KMS-11 (cell line): ENCODE measurements around the gene SDK1.

ENCODE experiments used
- H2AFZ ChIP-seq: fragments of 200-600 bp; sonication (generic); 2 replicates; pipeline ENCODE4 v1.6.1; 2016; ENCODE audit warnings: antibody characterized with exemption, mixed run types, low read depth
- H3K27ac ChIP-seq: fragments of 200-600 bp; sonication (generic); 2 replicates; pipeline ENCODE4 v1.6.1; 2016; ENCODE audit warnings: mild to moderate bottlenecking, mixed run types
- H3K27me3 ChIP-seq: fragments of 200-600 bp; sonication (generic); 2 replicates; pipeline ENCODE4 v1.6.1; 2017; ENCODE audit warnings: mild to moderate bottlenecking, low read depth, mixed run types, moderate library complexity; ENCODE audit not compliant: insufficient read depth
- H3K36me3 ChIP-seq: fragments of 200-600 bp; sonication (generic); 2 replicates; pipeline ENCODE4 v1.6.1; 2017; ENCODE audit warnings: mild to moderate bottlenecking, mixed run types; ENCODE audit not compliant: insufficient read depth
- H3K4me1 ChIP-seq: fragments of 200-600 bp; sonication (generic); 2 replicates; pipeline ENCODE4 v1.6.1; 2016; ENCODE audit warnings: mild to moderate bottlenecking, low read depth, mixed run types; ENCODE audit not compliant: poor library complexity, severe bottlenecking
- H3K4me2 ChIP-seq: fragments of 200-600 bp; sonication (generic); 2 replicates; pipeline ENCODE4 v1.7.0; 2016; ENCODE audit warnings: mild to moderate bottlenecking, mixed run types
- H3K4me3 ChIP-seq: fragments of 200-600 bp; sonication (generic); IDR thresholded peaks from 2 replicates; pipeline ENCODE4 v1.6.1; 2017; ENCODE audit warnings: low read depth, low read length, mixed read lengths; ENCODE audit not compliant: insufficient read depth
- H3K79me2 ChIP-seq: fragments of 200-600 bp; sonication (generic); 2 replicates; pipeline ENCODE4 v1.6.1; 2016; ENCODE audit warnings: low read depth, mixed run types; ENCODE audit not compliant: insufficient read depth
- H3K9ac ChIP-seq: fragments of 200-600 bp; sonication (generic); 2 replicates; pipeline ENCODE4 v1.6.1; 2016; ENCODE audit warnings: mild to moderate bottlenecking, mixed run types
- H4K20me1 ChIP-seq: fragments of 200-600 bp; sonication (generic); 2 replicates; pipeline ENCODE4 v1.6.1; 2016; ENCODE audit warnings: mild to moderate bottlenecking, mixed run types; ENCODE audit not compliant: insufficient read depth
- CTCF ChIP-seq: fragments of 200-600 bp; sonication (generic); conservative IDR thresholded peaks from 2 replicates; pipeline ENCODE4 v1.6.1; 2017; ENCODE audit warnings: low read depth, mild to moderate bottlenecking, antibody characterized with exemption, low read length, moderate library complexity, mixed read lengths

Gene SDK1

DNA sequence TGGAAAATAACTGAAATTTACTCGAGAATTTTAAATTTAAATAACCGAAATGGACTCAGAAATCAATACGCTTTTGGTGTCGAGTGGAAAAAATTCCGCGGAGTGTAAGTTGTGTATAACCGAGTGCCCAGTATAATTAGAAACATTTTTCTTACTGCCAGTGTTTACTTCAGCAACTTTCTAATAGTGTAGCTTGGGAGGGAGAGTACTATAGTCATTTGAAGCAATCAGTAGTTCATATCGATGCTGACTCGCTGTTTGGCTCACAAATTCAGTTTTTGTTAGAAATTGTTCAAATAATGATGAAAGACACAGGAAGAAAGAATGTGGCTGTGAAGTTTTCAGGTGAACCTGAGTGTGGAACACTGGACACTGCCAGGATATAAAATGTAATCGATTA lies 722.5 kb downstream of the SDK1 start:
- Histone ChIP-seq H2AFZ (no peak overlapping the region), H3K79me2 (no peaks in the 10 kb centered on the region), H3K4me1 (no peaks in the 10 kb centered on the region), H3K4me3 (no peak overlapping the region), H3K27me3 (no peaks in the 10 kb centered on the region), H3K36me3 (no peaks in the 10 kb centered on the region), H3K4me2 (no peak overlapping the region), H3K9ac (no peak overlapping the region), H3K27ac (no peak overlapping the region), H4K20me1 (no peaks in the 10 kb centered on the region)
- no peak for TF ChIP-seq CTCF

DNA sequence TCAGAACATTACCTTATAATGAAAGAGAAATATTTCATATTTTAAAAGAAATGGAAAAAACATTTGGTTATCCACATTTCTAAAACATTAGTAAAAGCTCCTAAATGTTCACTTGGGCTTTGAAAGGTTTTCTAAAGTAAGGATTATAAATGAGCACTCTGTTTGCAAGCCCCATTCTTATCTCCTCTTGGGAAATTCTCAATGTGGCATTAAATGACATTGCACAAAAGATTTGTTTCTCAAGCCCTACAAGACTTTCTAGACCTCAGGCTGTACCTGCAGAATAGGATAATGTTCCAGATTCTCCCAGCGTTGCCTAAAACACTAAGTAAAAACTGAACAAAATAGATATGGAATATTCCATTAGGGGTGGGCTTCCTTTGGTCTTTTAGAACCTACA lies 723.1 kb downstream of the SDK1 start:
- Histone ChIP-seq H3K36me3 (no peaks in the 10 kb centered on the region), H3K27me3 (no peaks in the 10 kb centered on the region), H3K4me1 (no peaks in the 10 kb centered on the region), H3K27ac (no peak overlapping the region), H2AFZ (no peak overlapping the region), H3K79me2 (no peaks in the 10 kb centered on the region), H3K9ac (no peak overlapping the region), H4K20me1 (no peaks in the 10 kb centered on the region), H3K4me2 (no peak overlapping the region), H3K4me3 (no peak overlapping the region)
- TF ChIP-seq CTCF: no peak

DNA sequence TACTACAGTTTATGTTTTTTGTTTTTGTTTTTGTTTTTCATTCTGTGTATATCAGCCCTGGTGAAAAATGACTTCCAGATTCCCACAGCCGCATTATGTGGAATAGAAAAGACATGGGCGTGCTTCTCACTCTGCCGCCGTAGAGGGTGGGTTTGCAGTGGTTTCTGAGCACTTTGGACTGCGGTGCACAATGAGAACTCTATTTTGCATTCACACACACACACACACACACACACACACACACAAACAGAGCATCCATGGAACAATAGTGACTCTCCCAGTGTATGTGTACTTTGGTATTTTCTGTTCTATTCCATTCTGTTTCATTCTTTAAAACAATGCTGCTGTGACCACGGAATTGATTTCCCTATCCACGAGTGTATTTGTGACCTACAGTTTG lies 723.8 kb downstream of the SDK1 start:
- TF ChIP-seq CTCF: no peak
- H3K9ac ChIP-seq: no peak overlapping the region
- H3K4me1 ChIP-seq: no peaks in the 10 kb centered on the region
- H3K36me3 ChIP-seq: no peaks in the 10 kb centered on the region
- H3K4me2 ChIP-seq: no peak overlapping the region
- no peaks in the 10 kb centered on the region for H3K79me2 ChIP-seq
- H4K20me1 ChIP-seq: no peaks in the 10 kb centered on the region
- no peak overlapping the region for H3K4me3 ChIP-seq
- H3K27me3 ChIP-seq: no peaks in the 10 kb centered on the region
- H3K27ac ChIP-seq: no peak overlapping the region
- no peak overlapping the region for H2AFZ ChIP-seq

- Histone ChIP-seq H3K9ac (no peak overlapping the region), H3K36me3 (no peaks in the 10 kb centered on the region), H4K20me1 (no peaks in the 10 kb centered on the region), H3K4me2 (no peak overlapping the region), H3K4me3 (no peak overlapping the region), H3K79me2 (no peaks in the 10 kb centered on the region), H3K27ac (no peak overlapping the region), H2AFZ (no peak overlapping the region), H3K4me1 (no peaks in the 10 kb centered on the region), H3K27me3 (no peaks in the 10 kb centered on the region)
- no peak for TF ChIP-seq CTCF
These were observed 724.2 kb downstream of the SDK1 start for GRCh38 chr7:4025210-4025609.
